GM12874 (cell line): Measurements from ENCODE around the gene SNX10.

ENCODE experiments used
- TF ChIP-seq, protein P1 (sequence below): IDR thresholded peaks from 2 replicates; pipeline ENCODE4 v1.5.1; 2011; ENCODE audit warnings: low read depth, mild to moderate bottlenecking, control low read depth, low read length, moderate library complexity; ENCODE audit not compliant: insufficient read depth

The SNX10 gene

GRCh38 chr7:26406433-26406832, 114.8 kb downstream of the SNX10 start:
- TF ChIP-seq, protein P1, sequence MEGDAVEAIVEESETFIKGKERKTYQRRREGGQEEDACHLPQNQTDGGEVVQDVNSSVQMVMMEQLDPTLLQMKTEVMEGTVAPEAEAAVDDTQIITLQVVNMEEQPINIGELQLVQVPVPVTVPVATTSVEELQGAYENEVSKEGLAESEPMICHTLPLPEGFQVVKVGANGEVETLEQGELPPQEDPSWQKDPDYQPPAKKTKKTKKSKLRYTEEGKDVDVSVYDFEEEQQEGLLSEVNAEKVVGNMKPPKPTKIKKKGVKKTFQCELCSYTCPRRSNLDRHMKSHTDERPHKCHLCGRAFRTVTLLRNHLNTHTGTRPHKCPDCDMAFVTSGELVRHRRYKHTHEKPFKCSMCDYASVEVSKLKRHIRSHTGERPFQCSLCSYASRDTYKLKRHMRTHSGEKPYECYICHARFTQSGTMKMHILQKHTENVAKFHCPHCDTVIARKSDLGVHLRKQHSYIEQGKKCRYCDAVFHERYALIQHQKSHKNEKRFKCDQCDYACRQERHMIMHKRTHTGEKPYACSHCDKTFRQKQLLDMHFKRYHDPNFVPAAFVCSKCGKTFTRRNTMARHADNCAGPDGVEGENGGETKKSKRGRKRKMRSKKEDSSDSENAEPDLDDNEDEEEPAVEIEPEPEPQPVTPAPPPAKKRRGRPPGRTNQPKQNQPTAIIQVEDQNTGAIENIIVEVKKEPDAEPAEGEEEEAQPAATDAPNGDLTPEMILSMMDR: no peak

GRCh38 chr7:26409661-26410547, 118.2 kb downstream of the SNX10 start:
- TF ChIP-seq, protein P1: no peak

DNA sequence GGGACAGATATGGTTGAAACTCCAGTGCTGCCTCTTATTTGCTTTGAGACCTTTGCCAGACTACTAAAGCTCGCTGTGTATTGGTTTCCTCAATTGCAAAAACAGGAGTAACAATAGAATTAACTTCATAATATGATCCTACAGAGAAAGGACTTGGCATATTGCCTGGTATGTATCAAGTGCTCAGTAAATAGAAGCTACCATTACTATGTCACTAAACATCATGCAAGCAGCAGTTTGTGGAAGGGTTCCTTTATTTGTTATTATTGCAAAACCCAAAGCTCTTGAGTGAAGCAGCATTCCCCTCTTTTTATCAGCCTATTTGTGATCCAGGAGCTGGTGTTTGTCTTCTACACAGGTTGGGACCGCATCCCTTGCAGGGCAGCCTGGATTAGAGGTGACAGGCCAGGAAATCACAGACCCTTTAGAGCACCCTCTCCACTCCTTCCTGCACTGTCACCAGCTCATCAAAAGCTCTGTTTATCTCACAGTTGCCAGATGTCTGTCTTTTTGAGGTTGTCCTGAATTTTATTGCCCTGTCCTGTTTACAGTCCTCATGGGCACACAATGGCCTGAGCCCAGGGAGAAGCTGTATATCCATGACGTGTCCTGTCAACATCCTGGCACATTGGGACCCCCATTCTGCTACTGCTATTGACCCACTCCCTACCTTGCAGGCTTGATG, 121.5 kb downstream of the SNX10 start:
- TF ChIP-seq, protein P1: no peak

GRCh38 chr7:26416004-26416403, 124.3 kb downstream of the SNX10 start:
- TF ChIP-seq, protein P1: no peak

GRCh38 chr7:26417911-26418413, 126.3 kb downstream of the SNX10 start:
- TF ChIP-seq, protein P1: no peak

DNA sequence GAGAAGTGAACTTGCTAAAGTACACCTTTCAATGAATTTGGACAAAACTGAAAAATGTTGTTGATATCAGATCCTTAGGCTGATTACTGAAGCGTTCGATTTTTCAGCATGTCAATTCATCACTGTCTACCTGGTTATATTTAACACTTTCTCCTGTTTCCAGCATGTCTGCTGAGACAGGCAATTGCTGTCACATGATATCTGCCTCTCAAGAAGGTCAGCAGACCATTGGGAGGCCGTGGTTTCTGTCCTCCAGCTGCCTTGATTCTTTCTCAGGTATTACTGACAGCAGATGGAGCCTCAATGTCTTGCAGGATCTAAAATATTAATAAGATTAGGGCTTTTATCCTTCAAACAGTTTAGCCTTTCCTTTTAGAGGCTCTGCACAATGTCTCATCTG, 127.5 kb downstream of the SNX10 start:
- TF ChIP-seq, protein P1: no peak

DNA sequence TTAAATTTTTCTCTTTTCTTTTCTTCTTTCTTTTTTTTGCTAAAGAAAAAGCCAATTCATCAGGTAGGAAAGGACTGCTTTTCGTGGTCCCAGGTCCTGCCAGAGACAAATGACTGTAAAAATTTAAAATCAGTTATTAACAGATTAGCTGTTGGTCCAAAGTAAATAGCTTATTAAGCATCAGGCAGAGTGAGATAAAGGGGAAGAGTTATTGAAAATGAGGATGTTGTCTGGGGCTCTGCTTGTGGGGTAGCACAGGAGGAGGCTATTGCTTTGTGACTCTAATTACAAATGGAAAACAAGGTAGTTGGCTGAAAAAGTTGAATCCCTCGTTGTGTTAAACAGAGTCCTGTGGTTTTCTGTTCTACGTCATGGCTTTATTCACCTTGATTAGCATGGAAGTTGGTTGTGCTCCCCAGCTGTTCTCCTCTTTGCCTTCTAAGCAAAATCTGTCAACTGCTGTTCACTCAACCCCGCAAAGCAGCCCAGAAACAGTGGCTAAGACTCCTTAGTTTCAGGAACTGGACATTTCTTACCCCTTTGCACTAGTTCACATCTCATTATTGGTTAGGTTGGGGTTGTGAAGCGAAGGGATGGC, 128.9 kb downstream of the SNX10 start:
- TF ChIP-seq, protein P1: no peak
